GM10266 (cell line): Measurements from ENCODE around the gene UFSP2.

Experiments
- DNase-seq: peaks from one replicate; pipeline ENCODE4 v3.0.0; 2012; ENCODE audit errors: extremely low spot score
- CTCF ChIP-seq: IDR thresholded peaks from 2 replicates; pipeline ENCODE4 v1.5.1; 2012; ENCODE audit warnings: mild to moderate bottlenecking, low read depth; ENCODE audit not compliant: control insufficient read depth, insufficient read depth; ENCODE audit errors: missing control alignments

UFSP2 gene

GRCh38 chr4:185383451-185383850 lies 42.3 kb downstream of the UFSP2 start:
- no peak for TF ChIP-seq CTCF
- no peak for DNase-seq

GRCh38 chr4:185382754-185383153 lies 43.0 kb downstream of the UFSP2 start:
- no peak for DNase-seq
- no peak for TF ChIP-seq CTCF

- DNase-seq = no peak
- TF ChIP-seq CTCF = no peak
Observed at GRCh38 chr4:185381288-185382196, 44.2 kb downstream of the UFSP2 start.

GRCh38 chr4:185380320-185380719 lies 45.4 kb downstream of the UFSP2 start:
- no peak for DNase-seq
- TF ChIP-seq CTCF = no peak

- DNase-seq = no peak
Observed at GRCh38 chr4:185379326-185380295, 46.2 kb downstream of the UFSP2 start.

GRCh38 chr4:185378264-185378663 lies 47.5 kb downstream of the UFSP2 start:
- no peak for TF ChIP-seq CTCF
- DNase-seq = no peak

More at GRCh38 chr4:185379326-185380295, 46.2 kb downstream of the UFSP2 start:
- TF ChIP-seq CTCF = no peak
